ENCODE measurements around the gene CCSER2. TPM values are rescaled to one million over a fixed set of nuclear protein-coding genes. Genes with fewer than 3 reads are reported as not detected.
A peak's percentile ranks its signal among the peaks of the same experiment; 100 is the strongest.
"Not testable (repeated sequence)": the region's sequence is repeated elsewhere in the genome, so short reads cannot be mapped to it uniquely, and the experiment has no call there.

Gene CCSER2
- total RNA-seq, 1 donor from 2014 or later: 90.1 TPM

- no peak for DNase-seq (ENCODE audit: low spot score in 2 of 2)
- no peak for FAIRE-seq
Measured at GRCh38 chr10:84374455-84374854, 46.1 kb downstream of the CCSER2 start.

GRCh38 chr10:84375011-84375410 lies 46.6 kb downstream of the CCSER2 start:
- DNase-seq (ENCODE audit: low spot score in 2 of 2): no peak
- FAIRE-seq: peak; percentile 91

- no peak for FAIRE-seq
- DNase-seq (ENCODE audit: low spot score in 2 of 2): no peak
Measured at GRCh38 chr10:84375881-84376280, 47.5 kb downstream of the CCSER2 start.

GRCh38 chr10:84388148-84388547 lies 59.8 kb downstream of the CCSER2 start:
- FAIRE-seq (no peak), DNase-seq (ENCODE audit: low spot score in 2 of 2) (no peak)

GRCh38 chr10:84390364-84390763 lies 62.0 kb downstream of the CCSER2 start:
- no peak for FAIRE-seq
- no peak for DNase-seq (ENCODE audit: low spot score in 2 of 2)

- DNase-seq (ENCODE audit: low spot score in 2 of 2) (no peak), FAIRE-seq (no peak)
Measured at GRCh38 chr10:84391326-84391725, 62.9 kb downstream of the CCSER2 start.

- FAIRE-seq (no peak), DNase-seq (ENCODE audit: low spot score in 2 of 2) (no peak)
Measured at GRCh38 chr10:84392181-84392580, 63.8 kb downstream of the CCSER2 start.

- FAIRE-seq: no peak
Measured at GRCh38 chr10:84395581-84395980, 67.2 kb downstream of the CCSER2 start.

GRCh38 chr10:84397735-84398144 lies 69.4 kb downstream of the CCSER2 start:
- DNase-seq (ENCODE audit: low spot score in 2 of 2) (no peak), FAIRE-seq (no peak)

More at GRCh38 chr10:84395581-84395980, 67.2 kb downstream of the CCSER2 start:
- DNase-seq (ENCODE audit: low spot score in 2 of 2): no peak

GRCh38 chr10:84398696-84399095 lies 70.3 kb downstream of the CCSER2 start:
- DNase-seq (ENCODE audit: low spot score in 2 of 2) (no peak), FAIRE-seq (no peak)

GRCh38 chr10:84401854-84402611 lies 73.6 kb downstream of the CCSER2 start:
- peak; percentile 65 for FAIRE-seq
- DNase-seq (ENCODE audit: low spot score in 2 of 2): no peak

GRCh38 chr10:84404783-84405182 lies 76.4 kb downstream of the CCSER2 start:
- no peak for DNase-seq (ENCODE audit: low spot score in 2 of 2)
- FAIRE-seq: peak; percentile 3

- DNase-seq (ENCODE audit: low spot score in 2 of 2): no peak
- FAIRE-seq: no peak
Measured at GRCh38 chr10:84405662-84406061, 77.3 kb downstream of the CCSER2 start.

GRCh38 chr10:84406561-84406960 lies 78.2 kb downstream of the CCSER2 start:
- DNase-seq (ENCODE audit: low spot score in 2 of 2) (no peak), FAIRE-seq (no peak)

- DNase-seq (ENCODE audit: low spot score in 2 of 2) (no peak), FAIRE-seq (no peak)
Measured at GRCh38 chr10:84407388-84408049, 79.1 kb downstream of the CCSER2 start.

GRCh38 chr10:84412482-84412881 lies 84.1 kb downstream of the CCSER2 start:
- DNase-seq (ENCODE audit: low spot score in 2 of 2) (no peak), FAIRE-seq (no peak)

- DNase-seq (ENCODE audit: low spot score in 2 of 2); FAIRE-seq: not testable (repeated sequence)
Measured at GRCh38 chr10:84414110-84414509, 85.7 kb downstream of the CCSER2 start.

- no peak for DNase-seq (ENCODE audit: low spot score in 2 of 2)
Measured at GRCh38 chr10:84415539-84416244, 87.3 kb downstream of the CCSER2 start.

GRCh38 chr10:84416245-84416555 lies 87.8 kb downstream of the CCSER2 start:
- DNase-seq (ENCODE audit: low spot score in 2 of 2): no peak
- no peak for FAIRE-seq

More at GRCh38 chr10:84415539-84416244, 87.3 kb downstream of the CCSER2 start:
- no peak for FAIRE-seq

- DNase-seq (ENCODE audit: low spot score in 2 of 2) (no peak), FAIRE-seq (no peak)
Measured at GRCh38 chr10:84423719-84424118, 95.3 kb downstream of the CCSER2 start.

- DNase-seq (ENCODE audit: low spot score in 2 of 2) (peak; percentile 18 to 31), FAIRE-seq (no peak)
Measured at GRCh38 chr10:84424731-84425167, 96.4 kb downstream of the CCSER2 start.

Data from frontal cortex (tissue), 4 donors.